Uterus (tissue), 2 donors: ENCODE data around the gene ZNF326.

ENCODE experiments used
- CTCF ChIP-seq, 4 experiments: fragments of 200-600 bp in 2 of 4; fragments of 450-650 bp in 2 of 4; sonication (generic) in 2 of 4; IDR thresholded peaks; one replicate each; pipeline ENCODE4 v1.5.1; 2016 to 2019; ENCODE audit warnings: antibody characterized with exemption in 4 of 4, mild to moderate bottlenecking in 2 of 4, moderate library complexity in 1 of 4
- POLR2A ChIP-seq, 2 donors: fragments of 450-650 bp; IDR thresholded peaks; one replicate each; pipeline ENCODE4 v1.6.1; 2016; ENCODE audit warnings: antibody characterized with exemption in 2 of 2, mild to moderate bottlenecking in 1 of 2, moderate library complexity in 1 of 2

GRCh38 chr1:89962742-89963075, 32.2 kb upstream of the ZNF326 start:
- TF ChIP-seq POLR2A (IDR thresholded peaks at IDR 0.05) (no peak), CTCF (IDR thresholded peaks at IDR 0.05) (no peak)
